Camera-type eye (tissue), 1 donor: ENCODE measurements around the gene KLK12. TPM values are rescaled to one million over a fixed set of nuclear protein-coding genes. Genes with fewer than 3 reads are reported as not detected.

Source experiments
- total RNA-seq: library from RNA; depleted of rRNA; stranded (reverse); fragments of >200 nt; gene quantifications from one replicate; pipeline ENCODE4 v1.2.3, GENCODE V29; 2014

Gene KLK12
- total RNA-seq, result not detected

GRCh38 chr19:51034704-51035103 is at the start of gene KLK12:
Gene KLK12, minus strand, starts transcription at chr19:51035002. Its CDS starts 381 bp downstream, at chr19:51034621.

GRCh38 chr19:51082611-51083010 is 47.8 kb upstream of the KLK12 start, which contains the start of gene KLK14:
Gene KLK14, minus strand, starts transcription at chr19:51082887. Its CDS starts 273 bp downstream, at chr19:51082614.

GRCh38 chr19:51064534-51065220 is 29.9 kb upstream of the KLK12 start, which contains the start of gene KLK13:
Gene KLK13, minus strand, starts transcription at chr19:51065092. Its CDS starts 25 bp downstream, at chr19:51065067.

GRCh38 chr19:51026554-51026831 is 8.3 kb downstream of the KLK12 start, which contains the start of gene KLK11:
Gene KLK11, minus strand, starts transcription at chr19:51026616. Its CDS starts 985 bp downstream, at chr19:51025631.

GRCh38 chr19:51019544-51019925 is 15.3 kb downstream of the KLK12 start, which contains the start of gene KLK10:
Gene KLK10, minus strand, starts transcription at chr19:51019709. Its CDS starts 579 bp downstream, at chr19:51019130.

GRCh38 chr19:51001515-51001914 is 33.3 kb downstream of the KLK12 start, which contains the start of gene KLK8:
Gene KLK8, minus strand, starts transcription at chr19:51001604. Its CDS starts 437 bp downstream, at chr19:51001167.

GRCh38 chr19:50983625-50984292 is 51.0 kb downstream of the KLK12 start, which contains the start of gene KLK7:
Gene KLK7, minus strand, starts transcription at chr19:50983917. Its CDS starts 1,518 bp downstream, at chr19:50982399.

Other genes with a start within 250 kb of the KLK12 start
- gene ACP4, start 244.6 kb downstream of the KLK12 start, total RNA-seq, result not detected
- not detected for gene KLK1, start 211.2 kb downstream of the KLK12 start, total RNA-seq
- gene KLK15, start 201.4 kb downstream of the KLK12 start, total RNA-seq, result not detected
- not detected for gene KLK3, start 180.1 kb downstream of the KLK12 start, total RNA-seq
- gene KLK2, start 161.6 kb downstream of the KLK12 start, total RNA-seq, result not detected
- gene KLK4, start 123.6 kb downstream of the KLK12 start, total RNA-seq, result not detected
- 0.66 TPM for gene KLK5, start 82.0 kb downstream of the KLK12 start, total RNA-seq
- not detected for gene KLK6, start 65.4 kb downstream of the KLK12 start, total RNA-seq
- gene KLK7, start 51.1 kb downstream of the KLK12 start, total RNA-seq, result not detected
- not detected for gene KLK8, start 33.4 kb downstream of the KLK12 start, total RNA-seq
- 1.9 TPM for gene KLK10, start 15.3 kb downstream of the KLK12 start, total RNA-seq
- 4.7 TPM for gene KLK11, start 8.4 kb downstream of the KLK12 start, total RNA-seq
- not detected for gene KLK13, start 30.1 kb upstream of the KLK12 start, total RNA-seq
- gene KLK14, start 47.9 kb upstream of the KLK12 start, total RNA-seq, result not detected
- gene CTU1, start 73.4 kb upstream of the KLK12 start, total RNA-seq, result 4.0 TPM
- gene SIGLEC9, start 89.9 kb upstream of the KLK12 start, total RNA-seq, result 0.99 TPM
- 1.2 TPM for gene SIGLEC7, start 107.3 kb upstream of the KLK12 start, total RNA-seq
- 1.7 TPM for gene CD33, start 190.1 kb upstream of the KLK12 start, total RNA-seq
- not detected for gene SIGLECL1, start 216.1 kb upstream of the KLK12 start, total RNA-seq